PC-9 (cell line): Measurements from ENCODE around the gene SLC6A15.

Source experiments
- CTCF ChIP-seq: fragments of 200-600 bp; sonication (generic); conservative IDR thresholded peaks from 2 replicates; pipeline ENCODE4 v1.6.1; 2017; ENCODE audit warnings: mixed run types, antibody characterized with exemption, mild to moderate bottlenecking, moderate library complexity
- EZH2 ChIP-seq: fragments of 200-600 bp; sonication (generic); IDR thresholded peaks from 2 replicates; pipeline ENCODE4 v1.8.0; 2017; ENCODE audit warnings: antibody characterized with exemption, low read depth

- TF ChIP-seq CTCF (no peak), EZH2 (no peak)
These were observed 23.7 kb downstream of the SLC6A15 start for GRCh38 chr12:84888861-84889260.
